Left lung (tissue), 10 donors: ENCODE results near the gene SKA2. TPM values are rescaled to one million over a fixed set of nuclear protein-coding genes. Genes with fewer than 3 reads are reported as not detected.

Source experiments
- ATAC-seq: fragments of 200-7000 bp; cut with Tn5 transposase; one replicate; pipeline ENCODE4 v1.9.1; 2020; ENCODE audit warnings: moderate library complexity
- DNase-seq, 4 donors: peaks; one replicate each; pipeline ENCODE4 v3.0.0-alpha.2; 2013 to 2020
- H3K27ac ChIP-seq, 2 donors: fragments of 200-600 bp; sonication (generic) in 1 of 2; one replicate each; pipeline versions ENCODE4 v1.5.0 to v1.8.0; 2020 to 2021
- H3K27me3 ChIP-seq, 2 donors: fragments of 200-600 bp; sonication (generic) in 1 of 2; one replicate each; pipeline versions ENCODE4 v1.5.0 to v1.8.0; 2020 to 2021
- H3K36me3 ChIP-seq, 2 donors: fragments of 200-600 bp; sonication (generic) in 1 of 2; one replicate each; pipeline versions ENCODE4 v1.5.0 to v1.8.0; 2020 to 2021
- H3K4me1 ChIP-seq, 2 donors: fragments of 200-600 bp; one replicate each; pipeline ENCODE4 v1.8.0; 2021
- H3K4me3 ChIP-seq, 2 donors: fragments of 200-600 bp; sonication (generic) in 1 of 2; one replicate each; pipeline versions ENCODE4 v1.5.0 to v1.8.0; 2020 to 2021; ENCODE audit warnings: mild to moderate bottlenecking in 1 of 2
- H3K9me3 ChIP-seq, 2 donors: fragments of 200-600 bp; sonication (generic) in 1 of 2; one replicate each; pipeline versions ENCODE4 v1.5.0 to v1.8.0; 2020 to 2021
- intact Hi-C, 2 donors: fragments of 100-400 bp; cut with DNase I; formaldehyde crosslinking; loops; one replicate each; pipeline versions ENCODE4 v1.11.2 to v1.14.2; 2022
- polyA plus RNA-seq, 6 donors: library from polyadenylated mRNA; unstranded; fragments of 120-200 nt; gene quantifications; one replicate each; pipeline ENCODE4 v1.2.1, GENCODE V29; 2013; ENCODE audit not compliant: insufficient read length in 6 of 6
- total RNA-seq, 2 donors: library from RNA; stranded (reverse); fragmentation: NEBNext Ultra II Directional; extraction: Animal tissue kit (Norgen Biotek cat#: 25700); gene quantifications; one replicate each; pipeline ENCODE4 v1.2.1, GENCODE V29; 2021
- TF ChIP-seq, protein P1 (sequence below), 2 donors: fragments of 200-600 bp; sonication (generic) in 1 of 2; IDR thresholded peaks; one replicate each; pipeline versions ENCODE4 v1.5.0 to v1.8.0; 2021; ENCODE audit warnings: antibody characterized with exemption in 2 of 2
- donor health status: DM: no; HTN: yes; CAD: no.
- donor health status: DM: no; HTN: no; CAD: no.

The SKA2 gene
- total and polyA plus RNA-seq, 8 donors = 34.4 to 77.5 (median 51.0) TPM

- ATAC-seq (no peak), DNase-seq (no peak)
- no peak overlapping the region for H3K27ac ChIP-seq
- no peaks in the 10 kb centered on the region for H3K9me3 ChIP-seq
- intact Hi-C loops = no loop called here
- TF ChIP-seq, protein P1, sequence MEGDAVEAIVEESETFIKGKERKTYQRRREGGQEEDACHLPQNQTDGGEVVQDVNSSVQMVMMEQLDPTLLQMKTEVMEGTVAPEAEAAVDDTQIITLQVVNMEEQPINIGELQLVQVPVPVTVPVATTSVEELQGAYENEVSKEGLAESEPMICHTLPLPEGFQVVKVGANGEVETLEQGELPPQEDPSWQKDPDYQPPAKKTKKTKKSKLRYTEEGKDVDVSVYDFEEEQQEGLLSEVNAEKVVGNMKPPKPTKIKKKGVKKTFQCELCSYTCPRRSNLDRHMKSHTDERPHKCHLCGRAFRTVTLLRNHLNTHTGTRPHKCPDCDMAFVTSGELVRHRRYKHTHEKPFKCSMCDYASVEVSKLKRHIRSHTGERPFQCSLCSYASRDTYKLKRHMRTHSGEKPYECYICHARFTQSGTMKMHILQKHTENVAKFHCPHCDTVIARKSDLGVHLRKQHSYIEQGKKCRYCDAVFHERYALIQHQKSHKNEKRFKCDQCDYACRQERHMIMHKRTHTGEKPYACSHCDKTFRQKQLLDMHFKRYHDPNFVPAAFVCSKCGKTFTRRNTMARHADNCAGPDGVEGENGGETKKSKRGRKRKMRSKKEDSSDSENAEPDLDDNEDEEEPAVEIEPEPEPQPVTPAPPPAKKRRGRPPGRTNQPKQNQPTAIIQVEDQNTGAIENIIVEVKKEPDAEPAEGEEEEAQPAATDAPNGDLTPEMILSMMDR (IDR thresholded peaks at IDR 0.05) = no peak
- H3K36me3 ChIP-seq = peaks cover 0 to 3% of the 10 kb centered on the region in 2 donors
- no peaks in the 10 kb centered on the region for H3K4me1 ChIP-seq
- H3K27me3 ChIP-seq = no peaks in the 10 kb centered on the region
- no peak overlapping the region for H3K4me3 ChIP-seq
Measured at GRCh38 chr17:59131131-59131530, 23.9 kb downstream of the SKA2 start.

DNA sequence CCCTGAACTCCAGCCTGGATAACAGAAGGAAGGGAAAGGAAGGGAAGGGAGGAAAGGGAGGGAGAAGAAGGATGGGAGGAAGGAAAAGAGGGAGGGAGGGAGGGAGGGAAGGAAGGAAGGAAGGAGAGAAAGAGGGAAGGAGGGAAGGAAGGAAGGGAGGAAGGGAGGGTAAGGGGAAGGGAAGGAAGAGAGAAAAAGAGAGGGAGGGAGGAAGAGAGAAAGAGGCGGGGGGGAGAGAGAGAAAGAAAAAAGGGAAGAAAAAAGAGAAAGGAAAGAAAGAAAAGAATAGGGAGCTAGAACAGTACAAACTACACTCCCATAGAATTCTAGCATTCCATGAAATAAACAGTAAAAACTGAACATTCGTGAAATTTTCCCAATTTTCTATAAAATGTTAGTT, 25.2 kb downstream of the SKA2 start:
- H3K4me1 ChIP-seq = no peaks in the 10 kb centered on the region
- intact Hi-C loops = no loop called here
- no peaks in the 10 kb centered on the region for H3K27me3 ChIP-seq
- no peak overlapping the region for H3K27ac ChIP-seq
- DNase-seq (no peak), ATAC-seq (no peak)
- TF ChIP-seq, protein P1 (IDR thresholded peaks at IDR 0.05) = no peak
- peaks cover 0 to 3% of the 10 kb centered on the region in 2 donors for H3K36me3 ChIP-seq
- H3K4me3 ChIP-seq = no peak overlapping the region
- no peaks in the 10 kb centered on the region for H3K9me3 ChIP-seq

- TF ChIP-seq, protein P1 (IDR thresholded peaks at IDR 0.05) = no peak
- H3K27ac ChIP-seq = no peak overlapping the region
- ATAC-seq = no peak
- intact Hi-C loops = no loop called here
- no peaks in the 10 kb centered on the region for H3K27me3 ChIP-seq
- no peaks in the 10 kb centered on the region for H3K9me3 ChIP-seq
- H3K36me3 ChIP-seq = peaks cover 0 to 10% of the 10 kb centered on the region in 2 donors
- no peaks in the 10 kb centered on the region for H3K4me1 ChIP-seq
- DNase-seq = no peak
- H3K4me3 ChIP-seq = no peak overlapping the region
Measured at GRCh38 chr17:59126809-59127417, 28.1 kb downstream of the SKA2 start.

- no peaks in the 10 kb centered on the region for H3K27me3 ChIP-seq
- ATAC-seq (no peak), DNase-seq (no peak)
- TF ChIP-seq, protein P1 (IDR thresholded peaks at IDR 0.05) = no peak
- no peaks in the 10 kb centered on the region for H3K9me3 ChIP-seq
- intact Hi-C loops = no loop called here
- peaks cover 0 to 19% of the 10 kb centered on the region in 2 donors for H3K36me3 ChIP-seq
- H3K27ac ChIP-seq = no peak overlapping the region
- H3K4me1 ChIP-seq = no peaks in the 10 kb centered on the region
- H3K4me3 ChIP-seq = no peak overlapping the region
Measured at GRCh38 chr17:59124665-59125064, 30.3 kb downstream of the SKA2 start.

DNA sequence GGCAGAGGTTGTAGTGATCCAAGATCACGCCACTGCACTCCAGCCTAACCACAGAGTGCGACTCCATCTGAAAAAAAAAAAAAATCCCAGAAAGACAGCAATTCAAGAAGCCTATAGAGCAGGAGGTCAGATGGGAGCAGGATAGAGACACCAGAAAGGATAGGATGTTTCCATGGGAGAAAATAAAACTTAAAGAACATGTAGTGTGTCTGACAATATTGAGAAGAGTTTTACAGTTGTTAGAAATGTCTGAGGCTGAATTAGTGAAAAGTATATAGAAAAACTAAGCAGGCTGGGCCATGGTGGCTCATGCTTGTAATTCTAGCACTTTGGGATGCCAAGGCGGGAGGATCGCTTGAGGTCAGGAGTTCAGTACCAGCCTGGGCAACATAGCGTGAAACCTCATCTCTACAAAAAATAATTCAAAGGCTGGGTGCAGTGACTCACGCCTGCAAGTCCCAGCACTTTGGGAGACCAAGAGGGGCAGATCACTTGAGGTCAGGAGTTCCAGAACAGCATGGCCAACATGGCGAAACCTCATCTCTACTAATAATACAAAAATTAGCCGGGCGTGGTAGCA, 33.0 kb downstream of the SKA2 start:
- ATAC-seq (no peak), DNase-seq (no peak)
- Histone ChIP-seq H3K36me3 (peaks cover 0 to 20% of the 10 kb centered on the region in 2 donors), H3K27ac (no peak overlapping the region), H3K9me3 (no peaks in the 10 kb centered on the region), H3K4me3 (no peak overlapping the region), H3K4me1 (no peaks in the 10 kb centered on the region), H3K27me3 (no peaks in the 10 kb centered on the region)
- intact Hi-C loops = no loop called here
- TF ChIP-seq, protein P1 (IDR thresholded peaks at IDR 0.05) = no peak
